CD14-positive monocyte (primary cell): ENCODE results near the gene CCDC102B. TPM values are rescaled to one million over a fixed set of nuclear protein-coding genes. Genes with fewer than 3 reads are reported as not detected.

Experiments used
- DNase-seq, 3 donors: peaks; one replicate each; pipeline ENCODE4 v3.0.0-alpha.2; 2011 to 2022
- H2AFZ ChIP-seq: 2 replicates; pipeline ENCODE4 v1.6.0; 2012; ENCODE audit warnings: mild to moderate bottlenecking, low read depth, low read length, inconsistent platforms; ENCODE audit not compliant: insufficient read depth, poor library complexity, severe bottlenecking
- H3K27ac ChIP-seq, 2 donors: 1 replicate in 1 of 2; 2 replicates in 1 of 2; pipeline ENCODE4 v1.5.1; 2012 to 2013; ENCODE audit warnings: low read length in 2 of 2, control low read depth in 1 of 2, inconsistent platforms in 1 of 2, low read depth in 1 of 2, mild to moderate bottlenecking in 1 of 2
- H3K27me3 ChIP-seq, 2 donors: one replicate each; pipeline versions ENCODE4 v1.6.0 to v1.6.1; 2011 to 2013; ENCODE audit warnings: low read length in 2 of 2; ENCODE audit not compliant: control insufficient read depth in 2 of 2, insufficient read depth in 2 of 2
- H3K36me3 ChIP-seq, 2 donors: replicated peaks in 1 of 2; 1 replicate in 1 of 2; 2 replicates in 1 of 2; pipeline versions ENCODE4 v1.5.1 to v1.6.1; 2012 to 2013; ENCODE audit warnings: low read length in 2 of 2, control low read depth in 1 of 2, inconsistent platforms in 1 of 2, mild to moderate bottlenecking in 1 of 2; ENCODE audit not compliant: insufficient read depth in 2 of 2, control insufficient read depth in 1 of 2
- H3K4me1 ChIP-seq, 2 donors: 1 replicate in 1 of 2; 2 replicates in 1 of 2; pipeline versions ENCODE4 v1.5.1 to v1.6.1; 2012 to 2013; ENCODE audit warnings: low read length in 2 of 2, control low read depth in 1 of 2, inconsistent platforms in 1 of 2, mild to moderate bottlenecking in 1 of 2, moderate library complexity in 1 of 2; ENCODE audit not compliant: insufficient read depth in 2 of 2, control insufficient read depth in 1 of 2
- H3K4me2 ChIP-seq: replicated peaks from 2 replicates; pipeline ENCODE3; 2012; ENCODE audit warnings: low read length, moderate library complexity, mild to moderate bottlenecking; ENCODE audit not compliant: poor library complexity, severe bottlenecking; ENCODE audit errors: extremely low read depth
- H3K4me3 ChIP-seq, 3 experiments: fragments of 200-600 bp in 1 of 3; sonication (generic) in 1 of 3; replicated peaks in 1 of 3; 1 replicate in 2 of 3; 2 replicates in 1 of 3; pipeline ENCODE4 v1.5.1; 2011 to 2013; ENCODE audit warnings: low read length in 3 of 3, mild to moderate bottlenecking in 3 of 3, control low read depth in 2 of 3, low read depth in 2 of 3, inconsistent platforms in 1 of 3, moderate library complexity in 1 of 3
- H3K79me2 ChIP-seq: 2 replicates; pipeline ENCODE4 v1.6.0; 2012; ENCODE audit warnings: mild to moderate bottlenecking, control low read depth, inconsistent platforms, low read length, moderate library complexity; ENCODE audit not compliant: insufficient read depth
- H3K9ac ChIP-seq: 2 replicates; pipeline ENCODE4 v1.6.0; 2017; ENCODE audit warnings: low read length, mild to moderate bottlenecking; ENCODE audit not compliant: insufficient read depth, poor library complexity, severe bottlenecking
- H3K9me3 ChIP-seq, 2 donors: replicated peaks in 1 of 2; 1 replicate in 1 of 2; 2 replicates in 1 of 2; pipeline versions ENCODE4 v1.5.1 to v1.6.1; 2012 to 2013; ENCODE audit warnings: low read length in 2 of 2, control low read depth in 1 of 2; ENCODE audit not compliant: control insufficient read depth in 1 of 2, insufficient read depth in 1 of 2
- H4K20me1 ChIP-seq: 2 replicates; pipeline ENCODE4 v1.6.0; 2012; ENCODE audit warnings: mild to moderate bottlenecking, low read length, control low read depth, moderate library complexity; ENCODE audit not compliant: insufficient read depth
- H3K27ac Mint-ChIP-seq, 7 donors: one replicate each; pipeline ENCODE4 v1.8.0; 2020; ENCODE audit warnings: mild to moderate bottlenecking in 7 of 7, mixed read lengths in 7 of 7, moderate library complexity in 6 of 7, inconsistent platforms in 2 of 7
- H3K27me3 Mint-ChIP-seq, 3 donors: one replicate each; pipeline ENCODE4 v1.8.0; 2021 to 2022; ENCODE audit warnings: low read depth in 3 of 3, mild to moderate bottlenecking in 3 of 3, mixed read lengths in 3 of 3, moderate library complexity in 3 of 3, inconsistent platforms in 1 of 3
- H3K36me3 Mint-ChIP-seq, 2 donors: one replicate each; pipeline ENCODE4 v1.8.0; 2020; ENCODE audit warnings: mixed read lengths in 2 of 2, inconsistent platforms in 1 of 2, mild to moderate bottlenecking in 1 of 2
- H3K4me1 Mint-ChIP-seq: one replicate; pipeline ENCODE4 v1.8.0; 2020; ENCODE audit warnings: mild to moderate bottlenecking, mixed read lengths
- H3K4me3 Mint-ChIP-seq, 2 donors: one replicate each; pipeline ENCODE4 v1.8.0; 2020; ENCODE audit warnings: mild to moderate bottlenecking in 2 of 2, mixed read lengths in 2 of 2, moderate library complexity in 1 of 2
- H3K9me3 Mint-ChIP-seq, 7 donors: one replicate each; pipeline ENCODE4 v1.8.0; 2020 to 2022; ENCODE audit warnings: mixed read lengths in 7 of 7, mild to moderate bottlenecking in 6 of 7, moderate library complexity in 6 of 7, inconsistent platforms in 2 of 7
- WGBS: methylation state at CpG from one replicate; pipeline ENCODE4 v1.1.5; 2013; ENCODE audit warnings: missing lambda C conversion rate; ENCODE audit not compliant: insufficient coverage; 5-methylcytosine and 5-hydroxymethylcytosine counted together
- intact Hi-C, 2 donors: fragments of 100-400 bp; cut with micrococcal nuclease; formaldehyde crosslinking; loops; one replicate each; pipeline versions ENCODE4 v1.15.0 to v1.15.1; 2023
- polyA plus RNA-seq, 3 donors: library from polyadenylated mRNA; depleted of rRNA in 1 of 3; unstranded in 2 of 3; stranded (reverse) in 1 of 3; fragments of 300-500 nt in 2 of 3; fragments of >200 nt in 1 of 3; fragmentation: Illumina TruSeq in 2 of 3; gene quantifications; 1 replicate in 2 of 3; 2 replicates in 1 of 3; pipeline ENCODE4 v1.2.3, GENCODE V29; 2012 to 2021
- TF ChIP-seq, protein P1 (sequence below): fragments of 200-600 bp; IDR thresholded peaks from one replicate; pipeline ENCODE4 v1.8.0; 2022; ENCODE audit warnings: antibody characterized with exemption, mild to moderate bottlenecking

Gene CCDC102B
- polyA plus RNA-seq, 3 donors = 0.34 to 1.4 TPM; not detected in 1

DNA sequence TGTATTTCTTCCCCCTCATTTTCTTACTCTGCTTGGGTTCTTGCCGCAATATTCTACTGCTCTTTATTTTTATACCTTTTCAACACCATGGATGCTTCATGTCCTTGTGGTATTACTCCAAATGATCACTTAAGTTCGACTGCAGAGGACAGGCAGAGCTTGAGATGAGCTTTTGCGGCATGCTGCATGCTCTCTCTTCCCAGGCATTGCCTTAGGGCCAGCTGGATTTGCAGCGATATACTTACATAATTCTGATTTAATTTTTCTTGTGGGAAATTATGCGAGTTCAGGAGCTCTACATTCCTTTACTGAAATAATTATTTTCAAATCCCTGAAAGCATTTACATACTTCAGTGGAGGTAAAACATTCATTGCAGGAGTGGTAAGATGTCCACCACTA is 288.1 kb downstream of the CCDC102B start:
- H3K9me3 ChIP-seq = no peaks in the 10 kb centered on the region
- no peaks in the 10 kb centered on the region for H3K36me3 Mint-ChIP-seq
- TF ChIP-seq, protein P1, sequence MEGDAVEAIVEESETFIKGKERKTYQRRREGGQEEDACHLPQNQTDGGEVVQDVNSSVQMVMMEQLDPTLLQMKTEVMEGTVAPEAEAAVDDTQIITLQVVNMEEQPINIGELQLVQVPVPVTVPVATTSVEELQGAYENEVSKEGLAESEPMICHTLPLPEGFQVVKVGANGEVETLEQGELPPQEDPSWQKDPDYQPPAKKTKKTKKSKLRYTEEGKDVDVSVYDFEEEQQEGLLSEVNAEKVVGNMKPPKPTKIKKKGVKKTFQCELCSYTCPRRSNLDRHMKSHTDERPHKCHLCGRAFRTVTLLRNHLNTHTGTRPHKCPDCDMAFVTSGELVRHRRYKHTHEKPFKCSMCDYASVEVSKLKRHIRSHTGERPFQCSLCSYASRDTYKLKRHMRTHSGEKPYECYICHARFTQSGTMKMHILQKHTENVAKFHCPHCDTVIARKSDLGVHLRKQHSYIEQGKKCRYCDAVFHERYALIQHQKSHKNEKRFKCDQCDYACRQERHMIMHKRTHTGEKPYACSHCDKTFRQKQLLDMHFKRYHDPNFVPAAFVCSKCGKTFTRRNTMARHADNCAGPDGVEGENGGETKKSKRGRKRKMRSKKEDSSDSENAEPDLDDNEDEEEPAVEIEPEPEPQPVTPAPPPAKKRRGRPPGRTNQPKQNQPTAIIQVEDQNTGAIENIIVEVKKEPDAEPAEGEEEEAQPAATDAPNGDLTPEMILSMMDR = no peak
- no peaks in the 10 kb centered on the region for H3K79me2 ChIP-seq
- no peaks in the 10 kb centered on the region for H3K36me3 ChIP-seq
- no peaks in the 10 kb centered on the region for H3K27me3 ChIP-seq
- no peak overlapping the region for H3K4me3 Mint-ChIP-seq
- H3K4me1 ChIP-seq = no peaks in the 10 kb centered on the region
- 71% methylated on average over 1 of the region's 5 CpGs for WGBS
- no peak overlapping the region for H2AFZ ChIP-seq
- no peak overlapping the region for H3K27ac Mint-ChIP-seq
- H3K27me3 Mint-ChIP-seq = peaks cover 0 to 1% (median 0%) of the 10 kb centered on the region in 3 donors
- H3K4me3 ChIP-seq = no peak overlapping the region
- no peaks in the 10 kb centered on the region for H3K4me1 Mint-ChIP-seq
- H3K27ac ChIP-seq = no peak overlapping the region
- H3K9me3 Mint-ChIP-seq = peaks cover 0 to 3% (median 0%) of the 10 kb centered on the region in 7 donors
- intact Hi-C loops = no loop called here
- H3K9ac ChIP-seq = no peak overlapping the region
- no peak for DNase-seq
- H3K4me2 ChIP-seq = no peak overlapping the region
- no peaks in the 10 kb centered on the region for H4K20me1 ChIP-seq

- no peak overlapping the region for H3K4me3 Mint-ChIP-seq
- Histone ChIP-seq H3K9ac (no peak overlapping the region), H3K9me3 (no peaks in the 10 kb centered on the region), H3K4me2 (no peak overlapping the region), H2AFZ (no peak overlapping the region), H3K27me3 (no peaks in the 10 kb centered on the region), H3K4me3 (no peak overlapping the region), H4K20me1 (no peaks in the 10 kb centered on the region), H3K79me2 (no peaks in the 10 kb centered on the region), H3K4me1 (no peaks in the 10 kb centered on the region), H3K36me3 (no peaks in the 10 kb centered on the region), H3K27ac (no peak overlapping the region)
- H3K9me3 Mint-ChIP-seq = peaks cover 1 to 7% (median 3%) of the 10 kb centered on the region in 7 donors
- peaks cover 0 to 1% (median 0%) of the 10 kb centered on the region in 3 donors for H3K27me3 Mint-ChIP-seq
- WGBS = no CpG with 5 or more reads among the region's 2 CpGs
- H3K36me3 Mint-ChIP-seq = no peaks in the 10 kb centered on the region
- H3K4me1 Mint-ChIP-seq = no peaks in the 10 kb centered on the region
- DNase-seq = no peak
- TF ChIP-seq, protein P1 = no peak
- intact Hi-C loops = no loop called here
- no peak overlapping the region for H3K27ac Mint-ChIP-seq
These were observed 291.1 kb downstream of the CCDC102B start for GRCh38 chr18:69088973-69089372.
